Adipocyte (in vitro differentiated cells): ENCODE data around the gene THOC3.
"Not testable (repeated sequence)": the region's sequence is repeated elsewhere in the genome, so short reads cannot be mapped to it uniquely, and the experiment has no call there.

Source experiments
- DNase-seq: peaks from one replicate; pipeline ENCODE4 v3.0.0-alpha.2; 2015; ENCODE audit warnings: low read depth
- H3K27me3 ChIP-seq: replicated peaks from 2 replicates; pipeline ENCODE4 v1.7.0; 2013; ENCODE audit warnings: mild to moderate bottlenecking, low read length, moderate library complexity; ENCODE audit not compliant: control insufficient read depth, insufficient read depth
- H3K36me3 ChIP-seq: 2 replicates; pipeline ENCODE4 v1.7.0; 2013; ENCODE audit warnings: low read length, mild to moderate bottlenecking, moderate library complexity; ENCODE audit not compliant: control insufficient read depth, insufficient read depth, severe bottlenecking
- H3K4me1 ChIP-seq: 2 replicates; pipeline ENCODE4 v1.7.0; 2013; ENCODE audit warnings: mild to moderate bottlenecking, low read length, moderate library complexity; ENCODE audit not compliant: control insufficient read depth, insufficient read depth
- H3K4me3 ChIP-seq: 2 replicates; pipeline ENCODE4 v1.7.0; 2013; ENCODE audit warnings: mild to moderate bottlenecking, low read length, moderate library complexity
- H3K9ac ChIP-seq: 2 replicates; pipeline ENCODE4 v1.7.0; 2013; ENCODE audit warnings: mild to moderate bottlenecking, low read length, moderate library complexity
- H3K9me3 ChIP-seq: 2 replicates; pipeline ENCODE4 v1.7.0; 2013; ENCODE audit warnings: mild to moderate bottlenecking, low read length, moderate library complexity; ENCODE audit not compliant: control insufficient read depth

THOC3 gene

DNA sequence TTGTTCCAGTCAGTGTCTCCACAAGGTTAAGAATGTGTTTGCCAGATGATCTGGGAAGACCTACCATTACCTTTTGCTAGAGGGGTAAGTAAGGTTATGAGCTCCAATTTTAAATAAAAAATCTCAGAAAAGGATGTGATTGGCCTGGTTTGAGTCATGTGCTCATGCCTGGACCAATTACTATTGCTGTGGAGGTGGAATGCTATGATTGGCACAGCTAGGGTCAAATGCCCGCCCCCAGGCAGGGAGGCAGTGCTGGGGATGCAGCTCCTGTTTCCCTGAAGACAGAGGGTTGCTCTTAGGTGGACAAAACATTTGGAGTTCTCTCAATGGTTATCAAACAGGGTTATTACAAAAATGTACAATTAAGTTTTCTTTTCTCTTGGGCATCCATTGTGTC lies 29.6 kb downstream of the THOC3 start:
- not testable (repeated sequence) for H3K36me3 ChIP-seq

DNA sequence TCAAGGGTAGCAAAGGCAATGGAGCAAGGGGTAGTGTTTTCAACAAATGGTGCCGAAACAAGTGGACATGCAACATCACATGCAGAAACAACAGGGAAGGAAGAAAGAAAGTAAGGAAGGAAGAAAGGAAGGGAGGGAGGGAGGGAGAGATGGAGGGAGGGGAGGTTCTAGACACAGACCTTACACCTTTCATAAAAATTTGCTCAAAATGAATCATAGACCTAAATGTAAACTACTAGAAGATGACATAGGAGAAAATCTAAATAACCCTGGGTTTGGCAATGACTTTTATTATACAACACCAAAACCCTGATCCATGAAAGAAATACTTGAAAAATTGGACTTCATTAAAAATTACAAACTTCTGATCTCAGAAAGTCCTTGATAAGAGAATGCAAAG lies 39.4 kb downstream of the THOC3 start:
- H3K9ac ChIP-seq, H3K36me3 ChIP-seq, H3K27me3 ChIP-seq, DNase-seq, H3K4me3 ChIP-seq, H3K4me1 ChIP-seq, H3K9me3 ChIP-seq: not testable (repeated sequence)

More for the DNA sequence above, 29.6 kb downstream of the THOC3 start:
- not testable (repeated sequence) for H3K9me3 ChIP-seq, H3K27me3 ChIP-seq, H3K4me3 ChIP-seq, H3K9ac ChIP-seq, DNase-seq, H3K4me1 ChIP-seq

DNA sequence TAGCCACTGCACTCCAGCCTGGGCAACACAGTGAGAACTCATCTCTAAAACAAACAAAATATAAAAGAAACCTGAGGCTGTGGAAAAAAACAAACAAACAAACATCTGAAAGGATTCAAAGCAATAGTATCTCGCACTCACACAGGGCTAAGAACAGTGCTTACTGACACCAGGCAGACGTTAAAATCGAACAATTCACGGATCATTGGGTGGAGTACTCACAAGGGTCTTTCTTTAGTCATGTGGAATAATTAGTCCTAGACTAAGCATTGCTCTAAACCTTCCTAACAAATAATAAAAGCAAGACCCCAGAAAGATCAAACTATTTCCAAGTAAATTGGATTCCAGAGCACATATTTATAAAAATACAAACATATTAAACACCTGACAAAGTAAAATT lies 43.0 kb downstream of the THOC3 start:
- H3K4me1 ChIP-seq: peaks cover 16% of the 10 kb centered on the region
- not testable (repeated sequence) for DNase-seq, H3K36me3 ChIP-seq, H3K27me3 ChIP-seq, H3K9ac ChIP-seq, H3K9me3 ChIP-seq, H3K4me3 ChIP-seq

DNA sequence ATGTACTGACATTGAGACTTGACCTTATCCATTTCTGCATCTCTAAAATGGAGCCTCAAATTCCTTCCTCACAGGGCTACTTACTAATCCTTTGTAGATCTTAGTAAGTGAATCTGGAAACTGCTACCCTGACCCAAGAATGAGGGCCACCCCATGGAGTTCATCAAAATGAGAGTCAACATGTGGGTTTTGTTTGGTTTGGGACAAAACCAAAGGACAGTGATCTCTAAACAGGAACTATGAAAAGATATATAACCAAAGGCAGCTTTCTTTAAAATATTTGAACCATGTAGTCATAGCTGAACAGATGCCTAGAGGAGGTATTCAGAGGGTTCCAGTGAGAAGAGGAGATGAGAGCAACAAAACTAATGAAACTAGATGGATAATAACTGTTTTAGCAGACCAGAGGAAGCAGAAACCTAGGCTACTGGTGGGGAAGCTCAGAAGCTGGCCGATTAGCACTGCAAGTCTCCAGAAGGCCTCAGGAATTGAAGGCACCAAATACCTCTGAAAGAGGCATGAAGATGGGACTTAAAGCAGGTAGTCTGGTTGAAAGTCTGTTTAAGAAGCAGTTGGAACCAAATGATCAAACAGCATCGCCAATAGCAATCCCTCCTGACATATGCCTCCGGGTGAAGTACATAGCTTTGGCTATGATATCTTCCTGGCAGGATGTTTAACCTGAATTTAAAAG lies 45.8 kb downstream of the THOC3 start:
- H3K27me3 ChIP-seq: no peaks in the 10 kb centered on the region
- H3K4me3 ChIP-seq: no peak overlapping the region
- H3K9ac ChIP-seq: peak overlapping the region; percentile 6
- no peaks in the 10 kb centered on the region for H3K36me3 ChIP-seq
- DNase-seq: peak; percentile 86
- H3K9me3 ChIP-seq: no peaks in the 10 kb centered on the region
- H3K4me1 ChIP-seq: peaks cover 16% of the 10 kb centered on the region

DNA sequence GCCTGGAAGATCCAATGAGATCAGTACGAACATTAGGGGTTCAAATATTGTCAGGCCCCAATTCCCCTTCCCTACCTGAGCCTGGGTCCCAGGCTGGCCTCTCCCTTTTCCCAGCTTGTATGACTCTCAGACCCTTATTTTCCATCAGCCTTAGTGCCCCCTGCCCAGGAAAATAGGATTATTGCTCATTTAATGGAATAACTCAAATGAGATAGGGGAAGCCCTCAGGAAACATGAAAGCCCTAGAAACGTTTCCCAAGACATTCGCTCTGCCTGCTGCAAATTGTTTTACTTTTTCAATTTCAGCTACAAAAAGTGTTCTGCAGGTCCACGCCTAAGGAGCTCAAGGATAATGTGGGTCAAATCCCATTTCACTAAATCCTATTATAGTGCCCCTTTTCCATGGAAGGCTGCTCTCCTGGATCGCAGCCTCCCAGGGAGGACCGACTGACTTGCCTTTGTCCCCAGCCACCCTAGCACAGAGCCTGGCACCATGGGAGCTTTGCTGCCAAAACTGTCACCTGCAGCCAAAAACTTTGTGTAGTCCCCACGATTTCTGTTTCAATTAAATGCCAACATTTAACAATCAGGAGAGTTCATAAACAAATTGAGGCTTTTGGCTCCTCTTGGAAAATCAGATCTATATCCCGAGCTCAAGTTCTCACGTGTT lies 46.9 kb downstream of the THOC3 start:
- Histone ChIP-seq H3K36me3 (no peaks in the 10 kb centered on the region), H3K4me1 (peaks cover 16% of the 10 kb centered on the region), H3K9me3 (no peaks in the 10 kb centered on the region), H3K4me3 (no peak overlapping the region), H3K27me3 (no peaks in the 10 kb centered on the region), H3K9ac (no peak overlapping the region)
- DNase-seq: no peak

DNA sequence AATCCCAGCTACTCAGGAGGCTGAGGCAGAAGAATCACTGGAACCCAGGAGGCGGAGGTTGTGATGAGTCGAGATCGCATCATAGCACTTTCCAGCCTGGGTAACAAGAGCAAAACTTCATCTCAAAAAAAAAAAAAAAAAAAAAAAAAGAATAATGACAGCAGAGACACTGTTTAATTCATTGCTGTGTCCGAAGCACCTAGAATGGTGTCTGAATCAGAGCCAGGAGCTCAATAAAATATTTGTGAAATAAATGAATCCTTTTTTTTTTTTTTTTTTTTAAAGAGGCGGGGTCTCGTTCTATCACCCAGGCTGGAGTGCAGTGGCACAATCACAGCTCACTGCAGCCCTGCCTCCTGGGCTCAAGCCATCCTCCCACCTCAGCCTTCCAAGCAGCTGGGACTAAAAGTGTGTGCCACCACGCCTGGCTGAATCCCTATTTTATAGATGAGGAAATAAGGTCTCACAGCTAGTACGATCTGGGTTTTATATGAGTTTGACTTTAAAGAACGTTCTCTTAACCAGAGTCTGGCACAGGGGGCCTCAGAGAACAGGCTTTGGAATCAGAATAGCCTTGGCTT lies 47.8 kb downstream of the THOC3 start:
- Histone ChIP-seq H3K36me3 (no peaks in the 10 kb centered on the region), H3K4me3 (no peak overlapping the region), H3K9me3 (no peaks in the 10 kb centered on the region), H3K4me1 (peaks cover 16% of the 10 kb centered on the region), H3K27me3 (no peaks in the 10 kb centered on the region), H3K9ac (no peak overlapping the region)
- no peak for DNase-seq

DNA sequence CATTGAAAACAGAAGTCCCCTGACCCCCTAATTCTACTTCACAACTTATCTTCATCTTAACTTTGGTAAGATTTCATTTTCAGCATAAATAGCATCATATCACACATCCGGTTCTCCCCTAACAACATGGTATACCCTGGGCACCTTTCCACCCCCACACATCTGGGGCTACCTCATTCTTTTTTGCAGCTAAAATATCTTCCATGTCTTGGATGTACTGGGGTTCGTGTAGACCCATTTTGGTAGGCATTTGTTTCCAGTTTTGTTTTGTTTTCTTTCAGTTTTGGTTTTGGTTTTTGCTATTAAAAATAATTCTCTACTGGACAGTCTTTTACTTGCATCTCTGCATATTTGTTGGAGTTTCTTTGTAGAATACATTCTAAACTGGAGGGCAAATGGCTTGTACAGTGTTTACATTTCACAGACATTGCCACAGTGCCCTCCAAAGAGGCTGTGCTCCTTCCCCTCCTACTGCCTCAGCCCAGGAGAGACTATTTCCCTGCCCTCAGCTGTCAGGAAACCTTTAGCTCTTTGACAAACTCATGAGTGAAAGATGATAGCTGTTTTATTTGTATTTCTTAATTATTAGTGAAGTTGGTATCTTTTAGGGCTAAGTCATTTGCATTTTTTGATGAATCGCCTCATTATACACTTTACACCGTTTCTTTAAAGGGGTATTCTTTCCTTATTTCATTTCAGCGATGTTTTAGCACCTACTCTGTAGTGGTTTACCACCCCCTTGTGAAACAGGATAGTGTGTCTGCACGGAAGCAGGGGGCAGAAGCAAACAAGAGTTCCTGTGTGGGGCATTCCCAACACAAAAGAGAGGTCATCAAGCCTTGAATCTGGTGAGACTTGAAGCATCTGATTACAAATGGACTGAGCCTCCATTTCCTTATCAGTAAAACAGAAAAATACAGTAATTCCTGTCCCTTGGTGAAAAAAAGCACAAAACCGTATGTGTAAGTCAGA lies 52.8 kb downstream of the THOC3 start:
- not testable (repeated sequence) for H3K9me3 ChIP-seq, H3K27me3 ChIP-seq, DNase-seq, H3K9ac ChIP-seq, H3K4me1 ChIP-seq, H3K4me3 ChIP-seq, H3K36me3 ChIP-seq

DNA sequence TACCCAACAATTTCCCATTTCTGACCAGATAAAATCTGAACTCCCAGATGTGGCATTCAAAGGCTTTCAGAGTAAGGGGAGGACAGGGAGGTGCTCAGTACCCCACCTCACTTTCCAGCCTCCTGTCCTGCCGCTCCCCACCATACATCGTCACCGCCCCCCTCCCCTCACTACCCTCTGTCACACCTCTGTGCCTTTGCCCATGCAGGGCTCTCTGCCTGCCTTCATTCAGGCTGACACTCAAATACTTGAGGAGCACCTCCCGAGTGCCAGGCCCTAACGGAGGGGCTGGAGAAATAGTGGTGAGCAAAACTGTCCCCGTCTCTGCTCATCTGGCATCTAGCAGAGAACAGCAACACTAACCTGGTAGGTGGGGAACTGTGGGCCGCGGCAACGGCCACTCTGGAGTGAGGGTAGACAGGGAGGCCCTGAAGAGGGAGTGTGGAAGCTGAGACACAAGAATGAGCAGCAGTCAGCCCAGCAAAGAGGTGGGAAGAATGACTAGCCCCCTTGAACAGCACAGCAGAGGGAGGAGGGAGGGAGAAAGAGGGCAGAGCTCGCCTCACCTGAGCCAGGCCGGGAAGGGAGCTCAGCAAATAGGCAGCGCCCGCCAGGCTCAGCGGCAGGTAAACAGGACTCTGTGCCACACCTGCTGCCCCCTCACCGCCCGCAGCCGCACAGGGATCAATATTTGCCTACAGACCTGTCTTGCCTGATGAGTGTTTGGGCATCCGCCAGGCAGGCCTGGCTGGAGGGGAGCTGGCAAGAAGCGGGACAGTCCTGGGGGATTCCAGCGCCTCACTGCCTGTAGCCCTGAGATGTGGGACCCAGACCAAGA lies 54.1 kb downstream of the THOC3 start:
- not testable (repeated sequence) for H3K36me3 ChIP-seq, H3K4me3 ChIP-seq, H3K4me1 ChIP-seq, H3K9me3 ChIP-seq, H3K27me3 ChIP-seq, H3K9ac ChIP-seq, DNase-seq

DNA sequence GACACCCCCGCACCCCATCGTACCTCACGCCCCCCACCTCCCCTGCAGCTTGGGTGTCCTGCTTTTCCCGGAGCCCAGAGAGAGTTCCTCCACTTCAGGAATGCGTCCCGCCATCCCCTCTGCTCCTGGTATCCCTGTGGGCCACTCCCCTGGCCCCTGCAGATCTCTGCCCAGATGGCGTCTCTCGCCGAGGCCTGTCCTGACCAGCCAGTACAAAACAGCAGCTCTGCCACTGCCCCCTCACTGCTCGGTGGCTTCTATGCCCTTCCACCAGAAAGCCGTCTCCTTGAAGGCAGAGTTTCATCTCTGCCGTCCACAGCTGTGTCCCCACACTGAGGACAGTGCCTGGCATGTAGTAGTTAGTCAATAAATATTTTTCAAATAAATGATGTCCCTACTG lies 58.0 kb downstream of the THOC3 start:
- not testable (repeated sequence) for H3K36me3 ChIP-seq, H3K27me3 ChIP-seq, H3K4me3 ChIP-seq, DNase-seq, H3K9ac ChIP-seq, H3K9me3 ChIP-seq, H3K4me1 ChIP-seq
